Nephron progenitor cell (in vitro differentiated cells): Measurements from ENCODE around the gene HOXB3.

Source experiments
- DNase-seq: peaks from one replicate; pipeline ENCODE4 v3.0.0; 2021
- H3K27ac Mint-ChIP-seq: 2 replicates; pipeline ENCODE4 v1.8.0; 2021; ENCODE audit warnings: mild to moderate bottlenecking, moderate library complexity, mixed read lengths
- H3K27me3 Mint-ChIP-seq: 2 replicates; pipeline ENCODE4 v1.8.0; 2021; ENCODE audit warnings: mild to moderate bottlenecking, low read depth, mixed read lengths; ENCODE audit not compliant: poor library complexity
- H3K36me3 Mint-ChIP-seq: 2 replicates; pipeline ENCODE4 v1.8.0; 2021; ENCODE audit warnings: low read depth, mixed read lengths
- H3K4me1 Mint-ChIP-seq: 2 replicates; pipeline ENCODE4 v1.8.0; 2021; ENCODE audit warnings: mixed read lengths
- H3K4me3 Mint-ChIP-seq: 2 replicates; pipeline ENCODE4 v1.8.0; 2021; ENCODE audit warnings: mild to moderate bottlenecking, moderate library complexity, mixed read lengths
- H3K9me3 Mint-ChIP-seq: 2 replicates; pipeline ENCODE4 v1.8.0; 2021; ENCODE audit warnings: mild to moderate bottlenecking, moderate library complexity, mixed read lengths
- TF ChIP-seq, protein P1 (sequence below): fragments of 200-600 bp; sonication (generic); IDR thresholded peaks from 2 replicates; pipeline ENCODE4 v1.5.0; 2021; ENCODE audit warnings: antibody characterized with exemption

HOXB3 gene

DNA sequence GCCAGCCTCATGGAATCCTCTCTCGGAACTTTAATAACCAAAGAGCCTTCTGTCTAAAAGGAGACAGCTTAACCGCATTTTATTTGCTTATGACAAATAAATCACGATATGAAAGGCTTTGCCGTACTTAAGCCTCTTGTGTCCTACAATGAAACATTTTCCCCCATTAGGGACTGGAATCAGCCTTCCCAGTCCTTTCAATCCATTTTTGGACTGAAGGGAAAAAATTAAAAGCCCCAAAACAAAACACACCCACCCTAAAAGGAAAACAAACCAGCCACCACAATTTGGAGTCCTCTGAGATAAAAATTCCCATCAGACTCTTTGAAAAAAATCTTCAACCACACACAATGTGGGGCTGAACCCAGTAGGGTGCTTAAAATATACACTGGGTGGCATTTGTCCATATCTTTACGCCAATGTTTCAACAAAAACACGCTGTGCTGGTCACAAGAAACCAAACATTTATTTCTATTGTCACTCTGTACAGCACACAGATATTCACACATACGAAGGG is 14.9 kb downstream of the HOXB3 start:
- DNase-seq: no peak
- TF ChIP-seq, protein P1, sequence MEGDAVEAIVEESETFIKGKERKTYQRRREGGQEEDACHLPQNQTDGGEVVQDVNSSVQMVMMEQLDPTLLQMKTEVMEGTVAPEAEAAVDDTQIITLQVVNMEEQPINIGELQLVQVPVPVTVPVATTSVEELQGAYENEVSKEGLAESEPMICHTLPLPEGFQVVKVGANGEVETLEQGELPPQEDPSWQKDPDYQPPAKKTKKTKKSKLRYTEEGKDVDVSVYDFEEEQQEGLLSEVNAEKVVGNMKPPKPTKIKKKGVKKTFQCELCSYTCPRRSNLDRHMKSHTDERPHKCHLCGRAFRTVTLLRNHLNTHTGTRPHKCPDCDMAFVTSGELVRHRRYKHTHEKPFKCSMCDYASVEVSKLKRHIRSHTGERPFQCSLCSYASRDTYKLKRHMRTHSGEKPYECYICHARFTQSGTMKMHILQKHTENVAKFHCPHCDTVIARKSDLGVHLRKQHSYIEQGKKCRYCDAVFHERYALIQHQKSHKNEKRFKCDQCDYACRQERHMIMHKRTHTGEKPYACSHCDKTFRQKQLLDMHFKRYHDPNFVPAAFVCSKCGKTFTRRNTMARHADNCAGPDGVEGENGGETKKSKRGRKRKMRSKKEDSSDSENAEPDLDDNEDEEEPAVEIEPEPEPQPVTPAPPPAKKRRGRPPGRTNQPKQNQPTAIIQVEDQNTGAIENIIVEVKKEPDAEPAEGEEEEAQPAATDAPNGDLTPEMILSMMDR: no peak
- peaks cover 26% of the 10 kb centered on the region for H3K4me1 Mint-ChIP-seq
- H3K27ac Mint-ChIP-seq: no peak overlapping the region
- no peak overlapping the region for H3K4me3 Mint-ChIP-seq
- peaks cover 3% of the 10 kb centered on the region for H3K27me3 Mint-ChIP-seq
- no peaks in the 10 kb centered on the region for H3K9me3 Mint-ChIP-seq
- H3K36me3 Mint-ChIP-seq: peaks cover 65% of the 10 kb centered on the region

- Mint-ChIP-seq H3K27ac (no peak overlapping the region), H3K36me3 (peaks cover 62% of the 10 kb centered on the region), H3K27me3 (peaks cover 3% of the 10 kb centered on the region), H3K4me3 (no peak overlapping the region), H3K4me1 (peaks cover 20% of the 10 kb centered on the region), H3K9me3 (no peaks in the 10 kb centered on the region)
- DNase-seq: no peak
- TF ChIP-seq, protein P1: no peak
Observed at GRCh38 chr17:48574505-48575065, 15.5 kb downstream of the HOXB3 start.

DNA sequence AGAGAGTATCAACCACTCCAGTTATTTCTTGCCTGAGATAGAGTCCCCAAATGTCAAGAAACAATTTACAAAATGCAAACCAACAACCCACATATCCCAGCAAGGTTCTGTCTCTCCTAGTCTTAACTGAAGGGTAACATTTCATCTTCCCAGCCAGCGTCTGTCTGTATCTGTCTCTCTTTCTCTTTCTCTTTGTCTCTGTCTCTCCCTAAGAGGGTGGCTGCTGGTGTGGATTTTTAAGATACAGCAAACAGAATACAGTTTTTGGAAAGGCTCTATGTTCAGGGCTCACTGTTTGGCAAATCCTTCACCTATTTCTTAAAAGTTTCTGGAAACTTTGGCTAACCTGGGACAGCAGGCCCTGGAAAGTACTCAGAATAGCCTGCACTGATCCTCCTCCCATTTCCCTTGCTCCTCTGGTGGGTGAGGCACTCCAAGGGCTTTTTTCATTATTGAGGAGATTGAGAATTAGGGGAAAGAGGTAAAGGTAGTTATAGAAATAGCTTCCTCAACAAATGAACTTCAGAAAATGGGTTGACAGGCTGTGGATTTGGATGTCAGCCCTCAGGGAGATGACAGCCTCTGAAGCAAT is 18.1 kb downstream of the HOXB3 start:
- no peak overlapping the region for H3K4me3 Mint-ChIP-seq
- no peaks in the 10 kb centered on the region for H3K9me3 Mint-ChIP-seq
- H3K27ac Mint-ChIP-seq: no peak overlapping the region
- peaks cover 54% of the 10 kb centered on the region for H3K36me3 Mint-ChIP-seq
- no peak for DNase-seq
- H3K27me3 Mint-ChIP-seq: no peaks in the 10 kb centered on the region
- TF ChIP-seq, protein P1: no peak
- peaks cover 3% of the 10 kb centered on the region for H3K4me1 Mint-ChIP-seq

- no peak overlapping the region for H3K4me3 Mint-ChIP-seq
- peaks cover 51% of the 10 kb centered on the region for H3K36me3 Mint-ChIP-seq
- DNase-seq: peak; percentile 74
- H3K9me3 Mint-ChIP-seq: no peaks in the 10 kb centered on the region
- no peaks in the 10 kb centered on the region for H3K27me3 Mint-ChIP-seq
- no peak overlapping the region for H3K27ac Mint-ChIP-seq
- H3K4me1 Mint-ChIP-seq: no peaks in the 10 kb centered on the region
- TF ChIP-seq, protein P1: no peak
Observed at GRCh38 chr17:48571024-48571818, 18.8 kb downstream of the HOXB3 start.

- H3K27me3 Mint-ChIP-seq: no peaks in the 10 kb centered on the region
- TF ChIP-seq, protein P1: no peak
- DNase-seq: no peak
- H3K9me3 Mint-ChIP-seq: no peaks in the 10 kb centered on the region
- peaks cover 44% of the 10 kb centered on the region for H3K36me3 Mint-ChIP-seq
- no peaks in the 10 kb centered on the region for H3K4me1 Mint-ChIP-seq
- H3K27ac Mint-ChIP-seq: no peak overlapping the region
- no peak overlapping the region for H3K4me3 Mint-ChIP-seq
Observed at GRCh38 chr17:48570325-48571023, 19.6 kb downstream of the HOXB3 start.
